Stimulated activated CD8-positive, alpha-beta memory T cell treated with anti-CD3 and anti-CD28 coated beads, Interleukin-4, amount 100 ng/mL, for 24 hours (primary cell): ENCODE data around the gene ARHGEF40.

Source experiments
- DNase-seq: peaks from one replicate; pipeline ENCODE4 v3.0.0-alpha.2; 2020; ENCODE audit warnings: low read depth

ARHGEF40 gene

GRCh38 chr14:21059842-21060613 lies 10.1 kb upstream of the ARHGEF40 start:
- DNase-seq, result no peak

DNA sequence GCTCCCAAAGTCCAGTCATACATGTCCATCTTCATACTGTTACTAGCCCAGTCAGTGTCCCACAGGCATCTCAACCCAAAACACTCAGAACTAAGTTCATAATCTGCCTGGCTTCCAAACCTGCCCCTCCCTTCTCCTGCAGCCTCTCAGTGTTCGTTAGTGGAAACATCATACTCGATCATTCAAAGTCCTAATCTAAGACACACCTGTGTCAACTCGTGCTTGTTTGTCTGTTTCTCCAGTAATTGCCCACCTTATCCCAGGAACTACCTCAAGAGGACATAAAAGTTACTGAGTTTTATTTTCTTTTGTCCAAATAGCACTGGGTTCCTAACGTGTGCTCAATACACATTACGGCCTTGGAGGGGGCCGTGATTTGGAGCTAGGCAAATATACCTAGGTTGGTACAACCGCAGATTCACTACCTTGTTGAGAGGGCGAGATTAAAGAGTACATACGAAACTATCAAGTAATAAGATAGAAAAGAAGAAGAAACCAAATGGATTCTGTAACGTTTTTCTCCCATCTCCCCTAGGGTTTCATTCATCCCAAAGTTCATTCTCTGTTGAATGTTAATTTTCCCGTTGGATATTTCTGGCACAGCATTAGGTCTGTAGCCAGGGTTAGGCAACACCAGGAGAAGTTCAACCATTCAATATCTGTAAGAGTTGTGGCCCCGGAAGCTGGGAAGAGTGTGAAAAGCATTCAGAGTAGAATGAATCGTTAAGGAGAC lies 9.3 kb upstream of the ARHGEF40 start:
- DNase-seq, result no peak

DNA sequence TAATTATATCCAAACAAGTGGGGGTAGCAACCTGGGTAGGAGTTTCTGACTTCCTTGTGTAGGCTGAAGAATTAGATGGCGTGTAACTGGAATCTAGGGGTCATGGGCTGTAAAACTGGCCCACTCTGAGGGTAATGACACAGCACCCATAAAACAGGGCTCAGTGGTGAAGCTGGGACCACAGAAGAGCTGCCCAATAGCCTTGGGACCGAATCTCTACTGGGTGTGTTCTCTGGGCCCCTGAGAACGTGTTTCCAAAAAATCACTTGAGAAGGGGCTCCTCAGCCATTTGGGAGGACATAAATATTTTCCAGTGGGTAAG lies 8.8 kb upstream of the ARHGEF40 start:
- DNase-seq, result no peak

DNA sequence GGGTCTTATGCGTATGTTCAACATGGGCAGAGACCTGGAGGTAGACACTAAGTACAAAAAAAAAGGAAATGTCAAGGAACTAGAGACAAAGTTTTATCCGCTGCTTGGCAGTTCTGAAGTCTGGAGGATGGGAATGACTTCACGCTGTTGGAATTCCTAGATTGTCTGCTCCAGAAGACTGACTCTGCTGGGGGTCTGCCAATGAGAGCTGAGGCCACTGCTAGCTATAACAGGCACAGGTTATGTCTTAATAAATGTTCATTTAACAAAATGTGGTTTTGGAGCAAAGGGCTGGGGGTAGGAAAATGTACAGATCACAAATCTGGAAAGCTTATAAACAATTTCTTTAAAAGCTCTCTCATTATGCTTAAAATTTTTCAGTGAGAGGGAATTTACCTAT lies 6.6 kb upstream of the ARHGEF40 start:
- no peak for DNase-seq

- no peak for DNase-seq
Observed at GRCh38 chr14:21066882-21067502, 3.1 kb upstream of the ARHGEF40 start.

- no peak for DNase-seq
Observed at GRCh38 chr14:21068521-21069387, 1.4 kb upstream of the ARHGEF40 start.

- no peak for DNase-seq
Observed at GRCh38 chr14:21069388-21070082, 569 bp upstream of the ARHGEF40 start.

DNA sequence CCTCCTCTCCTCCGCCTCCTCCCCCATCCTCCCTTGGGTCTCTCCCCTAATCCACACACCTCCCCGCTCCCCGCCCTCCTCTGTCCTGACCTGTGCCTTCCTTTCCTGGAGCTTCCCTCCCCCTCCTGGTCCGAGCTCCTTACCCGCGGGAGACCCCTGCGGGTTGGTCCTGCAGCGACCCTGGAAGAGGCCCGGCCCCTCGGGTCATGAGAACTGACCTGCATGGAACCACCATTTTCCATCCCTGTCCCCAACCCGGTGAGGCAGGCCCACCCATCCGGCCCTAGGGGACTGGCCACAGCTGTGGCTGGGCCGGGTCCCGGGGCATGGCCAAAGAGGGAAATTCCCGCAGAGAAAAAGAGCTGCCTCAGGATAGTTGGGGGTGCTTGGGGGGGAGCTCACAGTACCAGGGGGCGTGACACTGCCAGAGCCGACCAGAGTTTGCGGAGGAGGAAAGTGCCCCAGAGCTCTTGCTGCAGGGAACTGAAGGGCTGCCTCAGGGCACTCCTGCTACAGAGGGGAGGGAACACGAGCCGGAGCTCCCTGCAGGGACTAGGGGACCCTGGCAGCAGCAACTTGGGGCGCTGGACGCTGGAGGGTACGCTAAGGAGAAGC lies 613 bp downstream of the ARHGEF40 start:
- DNase-seq, result no peak

DNA sequence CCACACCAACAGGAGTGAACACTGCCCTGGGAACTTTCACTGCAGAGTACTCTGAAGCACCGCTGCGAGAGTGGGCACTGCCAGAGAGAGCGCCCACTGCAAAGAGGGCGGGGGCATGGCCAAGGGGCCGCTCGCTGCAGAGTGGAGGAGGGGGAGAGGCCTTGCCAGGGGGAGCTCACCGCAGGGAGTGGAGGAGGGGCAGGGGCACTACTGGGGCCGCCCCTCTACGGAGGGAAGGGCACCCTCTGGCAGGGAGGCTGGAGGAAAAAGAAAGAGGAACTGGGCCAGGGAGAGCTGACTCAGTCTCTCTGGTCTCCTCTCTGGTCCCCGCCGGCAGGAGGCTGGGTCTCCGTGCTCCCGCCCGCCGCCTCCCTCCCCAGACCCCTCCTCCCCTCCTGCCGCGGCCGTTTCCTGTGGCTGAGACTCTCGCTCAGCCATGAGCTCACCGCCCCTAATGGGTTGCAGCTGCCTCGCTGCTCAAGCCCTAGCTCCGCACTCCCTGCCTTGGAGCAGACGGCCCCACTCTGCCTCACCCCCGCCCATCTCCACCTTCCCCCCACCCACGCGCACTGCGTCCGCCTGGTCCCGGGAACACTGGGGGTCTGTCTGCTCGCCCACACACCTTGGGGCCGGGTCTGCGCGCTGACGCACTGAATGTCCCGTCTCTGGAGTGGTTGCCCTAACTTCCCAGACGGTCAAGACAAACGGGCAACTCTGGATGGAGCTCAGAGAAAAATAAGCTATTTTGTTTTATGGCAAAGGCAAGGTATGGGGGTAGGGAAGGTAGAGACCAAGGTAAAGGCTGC lies 1.3 kb downstream of the ARHGEF40 start:
- no peak for DNase-seq

- no peak for DNase-seq
Observed at GRCh38 chr14:21072031-21072473, 1.9 kb downstream of the ARHGEF40 start.

DNA sequence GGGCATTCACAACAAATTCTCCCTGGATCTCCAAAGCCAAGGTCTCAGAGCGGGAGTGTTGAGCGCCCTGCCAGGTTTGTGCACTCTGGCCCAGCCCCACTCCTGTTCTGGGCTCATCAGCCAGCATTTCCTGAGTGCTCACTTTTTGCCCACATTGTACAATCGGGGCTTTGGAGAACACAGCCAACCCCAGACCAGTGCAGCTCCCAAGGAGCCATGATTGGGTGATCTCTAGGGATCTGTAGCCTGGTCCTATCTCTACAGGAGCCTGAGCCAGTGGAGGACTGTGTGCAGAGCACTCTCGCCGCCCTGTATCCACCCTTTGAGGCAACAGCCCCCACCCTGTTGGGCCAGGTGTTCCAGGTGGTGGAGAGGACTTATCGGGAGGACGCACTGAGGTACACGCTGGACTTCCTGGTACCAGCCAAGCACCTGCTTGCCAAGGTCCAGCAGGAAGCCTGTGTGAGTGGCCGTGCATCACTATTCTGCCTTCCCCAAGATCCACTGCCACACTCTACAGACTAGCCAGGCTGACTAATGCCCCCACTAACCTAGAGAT lies 2.8 kb downstream of the ARHGEF40 start:
- DNase-seq, result no peak

DNA sequence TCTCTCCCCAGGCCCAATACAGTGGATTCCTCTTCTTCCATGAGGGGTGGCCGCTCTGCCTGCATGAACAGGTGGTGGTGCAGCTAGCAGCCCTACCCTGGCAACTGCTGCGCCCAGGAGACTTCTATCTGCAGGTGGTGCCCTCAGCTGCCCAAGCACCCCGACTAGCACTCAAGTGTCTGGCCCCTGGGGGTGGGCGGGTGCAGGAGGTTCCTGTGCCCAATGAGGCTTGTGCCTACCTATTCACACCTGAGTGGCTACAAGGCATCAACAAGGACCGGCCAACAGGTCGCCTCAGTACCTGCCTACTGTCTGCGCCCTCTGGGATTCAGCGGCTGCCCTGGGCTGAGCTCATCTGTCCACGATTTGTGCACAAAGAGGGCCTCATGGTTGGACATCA lies 3.8 kb downstream of the ARHGEF40 start:
- no peak for DNase-seq

- no peak for DNase-seq
Observed at GRCh38 chr14:21074398-21075272, 4.5 kb downstream of the ARHGEF40 start.

- no peak for DNase-seq
Observed at GRCh38 chr14:21075719-21076437, 5.8 kb downstream of the ARHGEF40 start.

DNA sequence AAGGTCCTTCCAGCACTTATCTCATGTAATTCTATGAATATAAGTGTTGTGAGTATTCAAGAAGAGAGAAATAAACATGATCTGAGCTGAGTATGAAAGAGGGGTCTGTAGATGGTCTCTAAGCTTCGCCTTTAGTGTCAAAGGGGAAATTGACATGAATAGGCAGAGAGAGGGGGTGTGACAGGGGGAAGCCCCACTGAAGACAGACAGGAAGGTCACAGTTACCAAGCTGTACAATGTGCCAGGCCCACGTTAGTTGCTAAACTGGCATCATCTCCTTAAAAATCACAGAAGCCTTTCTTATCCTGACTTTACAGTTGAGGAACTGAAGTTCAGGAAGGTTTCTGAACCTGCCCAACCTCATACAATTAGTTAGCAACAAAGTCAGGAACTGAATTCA lies 7.6 kb downstream of the ARHGEF40 start:
- DNase-seq, result no peak

- no peak for DNase-seq
Observed at GRCh38 chr14:21078287-21078686, 8.2 kb downstream of the ARHGEF40 start.

DNA sequence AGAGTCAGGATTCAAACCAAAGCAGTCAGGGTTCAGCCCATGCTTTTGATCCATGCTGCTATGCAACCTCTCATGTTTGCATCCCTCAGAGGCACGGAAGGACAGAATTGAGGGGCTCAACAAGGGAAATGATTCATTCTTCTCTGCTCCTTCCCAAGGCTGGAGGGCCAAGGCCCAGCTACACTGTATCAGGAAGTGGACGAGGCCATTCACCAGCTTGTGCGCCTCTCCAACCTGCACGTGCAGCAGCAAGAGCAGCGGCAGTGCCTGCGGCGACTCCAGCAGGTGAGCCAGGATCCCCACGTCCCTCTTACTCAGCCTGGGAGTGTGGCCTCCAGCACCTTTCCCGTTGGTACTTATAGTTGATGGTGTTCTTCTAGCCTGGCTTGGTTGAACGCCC lies 8.6 kb downstream of the ARHGEF40 start:
- no peak for DNase-seq

DNA sequence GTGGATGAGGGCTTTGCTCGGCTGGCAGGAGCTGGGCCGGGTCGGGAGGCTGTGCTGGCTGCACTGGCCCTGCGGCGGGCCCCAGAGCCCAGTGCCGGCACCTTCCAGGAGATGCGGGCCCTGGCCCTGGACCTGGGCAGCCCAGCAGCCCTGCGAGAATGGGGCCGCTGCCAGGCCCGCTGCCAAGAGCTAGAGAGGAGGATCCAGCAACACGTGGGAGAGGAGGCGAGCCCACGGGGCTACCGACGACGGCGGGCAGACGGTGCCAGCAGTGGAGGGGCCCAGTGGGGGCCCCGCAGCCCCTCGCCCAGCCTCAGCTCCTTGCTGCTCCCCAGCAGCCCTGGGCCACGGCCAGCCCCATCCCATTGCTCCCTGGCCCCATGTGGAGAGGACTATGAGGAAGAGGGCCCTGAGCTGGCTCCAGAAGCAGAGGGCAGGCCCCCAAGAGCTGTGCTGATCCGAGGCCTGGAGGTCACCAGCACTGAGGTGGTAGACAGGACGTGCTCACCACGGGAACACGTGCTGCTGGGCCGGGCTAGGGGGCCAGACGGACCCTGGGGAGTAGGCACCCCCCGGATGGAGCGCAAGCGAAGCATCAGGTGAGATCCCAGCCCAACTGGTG lies 11.5 kb downstream of the ARHGEF40 start:
- no peak for DNase-seq
